GM19395 (cell line): Measurements from ENCODE around the gene TP53I13.

Experiments used
- ATAC-seq: cut with Tn5 transposase; IDR thresholded peaks from one replicate; pipeline ENCODE4 v1.9.1; 2021; ENCODE audit warnings: mild to moderate bottlenecking, moderate library complexity; ENCODE audit not compliant: unreplicated experiment

TP53I13 gene

GRCh38 chr17:29579866-29580771 lies 11.6 kb downstream of the TP53I13 start:
- ATAC-seq, result no peak

- no peak for ATAC-seq
Measured at GRCh38 chr17:29581583-29582253, 13.2 kb downstream of the TP53I13 start.

GRCh38 chr17:29582254-29582765 lies 13.8 kb downstream of the TP53I13 start:
- no peak for ATAC-seq

GRCh38 chr17:29582772-29583171 lies 14.3 kb downstream of the TP53I13 start:
- ATAC-seq, result no peak

- ATAC-seq, result no peak
Measured at GRCh38 chr17:29583324-29584248, 15.1 kb downstream of the TP53I13 start.

- ATAC-seq, result no peak
Measured at GRCh38 chr17:29584452-29585079, 16.1 kb downstream of the TP53I13 start.

GRCh38 chr17:29585080-29585751 lies 16.7 kb downstream of the TP53I13 start:
- no peak for ATAC-seq

GRCh38 chr17:29586676-29587469 lies 18.4 kb downstream of the TP53I13 start:
- ATAC-seq, result no peak

- ATAC-seq, result no peak
Measured at GRCh38 chr17:29587591-29587990, 19.1 kb downstream of the TP53I13 start.

GRCh38 chr17:29588017-29588561 lies 19.6 kb downstream of the TP53I13 start:
- no peak for ATAC-seq

- ATAC-seq, result no peak
Measured at GRCh38 chr17:29588562-29589411, 20.3 kb downstream of the TP53I13 start.

GRCh38 chr17:29589524-29590410 lies 21.3 kb downstream of the TP53I13 start, which contains the start of gene GIT1:
Gene GIT1, minus strand, starts transcription at chr17:29589648. Its CDS starts 270 bp downstream, at chr17:29589378.
- no peak for ATAC-seq

GRCh38 chr17:29590411-29591145 lies 22.1 kb downstream of the TP53I13 start:
- no peak for ATAC-seq

- no peak for ATAC-seq
Measured at GRCh38 chr17:29591146-29591736, 22.7 kb downstream of the TP53I13 start.

- no peak for ATAC-seq
Measured at GRCh38 chr17:29591737-29592608, 23.5 kb downstream of the TP53I13 start.
